H1 (cell line): ENCODE measurements around the gene SPAAR.

Source experiments
- EZH2 ChIP-seq: fragments of 200-600 bp; sonication (generic); IDR thresholded peaks from 2 replicates; pipeline ENCODE4 v1.7.1; 2012; ENCODE audit warnings: low read depth, mild to moderate bottlenecking, moderate library complexity, low read length, inconsistent platforms; ENCODE audit not compliant: severe bottlenecking
- FOSL1 ChIP-seq: IDR thresholded peaks from 2 replicates; pipeline ENCODE4 v1.6.1; 2011; ENCODE audit warnings: mild to moderate bottlenecking, low read depth, low read length, moderate library complexity; ENCODE audit not compliant: insufficient read depth
- POLR2AphosphoS5 ChIP-seq: IDR thresholded peaks from 2 replicates; pipeline ENCODE4 v1.6.1; 2011; ENCODE audit warnings: low read depth, low read length
- SP1 ChIP-seq: IDR thresholded peaks from 2 replicates; pipeline ENCODE4 v1.6.1; 2011; ENCODE audit warnings: low read depth, low read length
- TEAD4 ChIP-seq: IDR thresholded peaks from 2 replicates; pipeline ENCODE4 v1.6.1; 2012; ENCODE audit warnings: low read depth, low read length, inconsistent platforms, mixed read lengths

DNA sequence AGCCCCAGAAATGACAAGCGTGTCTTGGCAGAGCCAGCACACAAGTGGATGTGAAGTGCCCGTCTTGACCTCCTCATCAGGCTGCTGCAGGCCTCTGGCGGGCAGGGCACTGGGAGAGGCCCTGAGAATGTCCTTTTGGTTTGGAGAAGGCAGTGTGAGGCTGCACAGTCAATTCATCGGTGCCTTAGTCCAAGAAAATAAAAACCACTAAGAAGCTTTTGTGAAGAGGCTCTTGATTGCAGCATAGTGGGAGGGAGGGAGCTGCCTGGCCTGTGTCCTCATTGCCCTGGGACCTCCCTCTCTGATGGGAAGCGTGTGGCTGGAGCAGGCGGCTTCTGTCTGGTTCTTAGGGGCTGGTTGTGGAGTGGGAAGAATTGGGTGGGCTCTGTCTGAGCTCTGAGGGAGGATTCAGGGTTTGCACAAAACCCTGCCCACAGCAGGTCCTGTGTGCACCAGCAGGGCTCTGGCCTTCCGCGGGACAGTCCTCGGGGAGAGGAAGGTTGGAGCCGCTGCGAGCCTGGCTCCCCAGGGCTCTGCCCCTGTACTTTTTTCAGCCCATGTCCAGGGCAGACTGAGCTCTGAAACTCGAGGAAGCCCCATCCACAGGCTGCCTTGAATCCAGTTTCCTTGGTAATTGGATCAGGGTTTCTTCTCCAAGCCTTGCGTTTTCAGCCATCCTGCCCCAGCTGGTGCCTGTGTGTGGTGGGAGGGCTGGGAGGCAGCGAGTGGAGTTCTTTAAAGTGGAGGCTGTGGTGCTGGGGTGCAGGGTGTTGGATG is 2.2 kb upstream of the SPAAR start:
- TF ChIP-seq TEAD4 (no peak), EZH2 (no peak), FOSL1 (no peak), SP1 (no peak), POLR2AphosphoS5 (no peak)
